ENCODE data around the gene TMEM132A. TPM values are rescaled to one million over a fixed set of nuclear protein-coding genes. Genes with fewer than 3 reads are reported as not detected.

TMEM132A gene
- total RNA-seq, 1 experiment from 2014 or later = 95.5 TPM

DNA sequence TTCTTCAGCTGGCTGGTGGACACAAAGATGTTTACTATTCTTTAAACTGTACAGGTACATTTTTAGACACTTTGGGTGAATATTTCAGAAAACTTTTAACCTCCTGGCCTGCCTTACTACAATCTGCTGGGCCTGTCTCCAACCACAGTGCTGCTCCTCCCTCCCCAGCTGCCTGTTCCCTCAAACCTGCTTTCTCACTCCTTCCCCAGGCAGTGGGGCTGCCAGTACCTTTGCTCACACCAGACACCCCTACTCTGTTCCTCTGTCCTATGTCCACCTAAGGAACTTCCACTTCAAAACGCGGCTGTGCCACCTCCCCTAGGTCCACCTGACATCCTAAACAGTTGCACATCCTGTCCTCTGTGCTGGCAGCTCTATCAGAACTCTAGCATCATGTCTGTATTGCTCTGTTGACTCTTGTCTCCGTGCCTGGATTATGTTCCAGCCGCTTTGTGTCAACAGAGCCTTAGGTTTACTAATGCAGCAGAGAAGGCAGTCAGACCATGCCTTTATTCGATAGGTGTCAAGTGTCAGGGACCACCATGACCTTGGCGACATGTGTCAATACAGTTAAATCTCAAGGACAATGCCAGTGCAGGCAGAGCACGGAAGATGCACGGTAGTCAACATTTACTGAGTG is 43.5 kb upstream of the TMEM132A start:
- Histone ChIP-seq H3K9ac (ENCODE audit: extremely low read depth, insufficient read length, low read length) (no peak overlapping the region), H3K56ac (ENCODE audit: insufficient read length, low read depth, low read length) (no peak overlapping the region), H3K9me3 (ENCODE audit: control insufficient read depth, low read depth, low read length) (no peaks in the 10 kb centered on the region), H2BK5ac (ENCODE audit: insufficient read length, low read length) (no peak overlapping the region), H3T11ph (ENCODE audit: low read length) (no peak overlapping the region), H3K14ac (ENCODE audit: insufficient read depth, low read length) (no peak overlapping the region), H3K18ac (ENCODE audit: insufficient read length, low read depth, low read length) (no peak overlapping the region), H3K23me2 (ENCODE audit: insufficient read length, low read depth, low read length, poor library complexity, severe bottlenecking) (no peaks in the 10 kb centered on the region), H2AK5ac (ENCODE audit: insufficient read length, low read length) (no peak overlapping the region), H4K20me1 (ENCODE audit: control insufficient read depth, insufficient read depth, insufficient read length) (peaks cover 2% of the 10 kb centered on the region), H2BK15ac (ENCODE audit: low read depth, low read length) (no peak overlapping the region), H2BK12ac (ENCODE audit: insufficient read length, low read depth, low read length) (no peak overlapping the region), H3K79me1 (ENCODE audit: insufficient read depth, low read depth, low read length, poor library complexity, severe bottlenecking) (no peaks in the 10 kb centered on the region), H2BK120ac (ENCODE audit: low read depth, low read length, poor library complexity, severe bottlenecking) (no peak overlapping the region), H3K4me1 (ENCODE audit: insufficient read depth, low read length) (no peaks in the 10 kb centered on the region), H3K23ac (ENCODE audit: insufficient read length, low read depth, low read length) (no peak overlapping the region), H3K4ac (ENCODE audit: low read depth, low read length) (no peak overlapping the region), H4K5ac (ENCODE audit: insufficient read length, low read depth, low read length) (no peak overlapping the region), H2BK20ac (ENCODE audit: low read depth, low read length, poor library complexity, severe bottlenecking) (no peak overlapping the region), H4K91ac (ENCODE audit: insufficient read length, low read depth, low read length) (no peak overlapping the region), H3K79me2 (ENCODE audit: insufficient read depth, low read length) (no peaks in the 10 kb centered on the region), H4K8ac (replicated peaks; ENCODE audit: insufficient read length, low read depth, low read length) (no peak overlapping the region), H3K27me3 (ENCODE audit: insufficient read depth, low read length) (no peaks in the 10 kb centered on the region), H2AFZ (ENCODE audit: low read length) (no peak overlapping the region), H3K27ac (ENCODE audit: insufficient read length, low read depth, low read length) (no peak overlapping the region), H3K4me2 (ENCODE audit: insufficient read depth, insufficient read length, low read length) (no peak overlapping the region)
- H3K36me3 Mint-ChIP-seq (ENCODE audit: insufficient read depth in 1 of 3, low read depth in 3 of 3) = peaks cover 0 to 16% (median 2%) of the 10 kb centered on the region in 3 experiments; a peak in 3 of 7 replicates
- no peaks in the 10 kb centered on the region for H3K4me1 Mint-ChIP-seq
- H3K4me3 Mint-ChIP-seq = no peak overlapping the region
- no peak for DNase-seq
- H3K27me3 Mint-ChIP-seq (ENCODE audit: low read depth) = no peaks in the 10 kb centered on the region
- TF ChIP-seq, protein P1, sequence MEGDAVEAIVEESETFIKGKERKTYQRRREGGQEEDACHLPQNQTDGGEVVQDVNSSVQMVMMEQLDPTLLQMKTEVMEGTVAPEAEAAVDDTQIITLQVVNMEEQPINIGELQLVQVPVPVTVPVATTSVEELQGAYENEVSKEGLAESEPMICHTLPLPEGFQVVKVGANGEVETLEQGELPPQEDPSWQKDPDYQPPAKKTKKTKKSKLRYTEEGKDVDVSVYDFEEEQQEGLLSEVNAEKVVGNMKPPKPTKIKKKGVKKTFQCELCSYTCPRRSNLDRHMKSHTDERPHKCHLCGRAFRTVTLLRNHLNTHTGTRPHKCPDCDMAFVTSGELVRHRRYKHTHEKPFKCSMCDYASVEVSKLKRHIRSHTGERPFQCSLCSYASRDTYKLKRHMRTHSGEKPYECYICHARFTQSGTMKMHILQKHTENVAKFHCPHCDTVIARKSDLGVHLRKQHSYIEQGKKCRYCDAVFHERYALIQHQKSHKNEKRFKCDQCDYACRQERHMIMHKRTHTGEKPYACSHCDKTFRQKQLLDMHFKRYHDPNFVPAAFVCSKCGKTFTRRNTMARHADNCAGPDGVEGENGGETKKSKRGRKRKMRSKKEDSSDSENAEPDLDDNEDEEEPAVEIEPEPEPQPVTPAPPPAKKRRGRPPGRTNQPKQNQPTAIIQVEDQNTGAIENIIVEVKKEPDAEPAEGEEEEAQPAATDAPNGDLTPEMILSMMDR (conservative IDR thresholded peaks at IDR 0.05) = no peak
- H3K27ac Mint-ChIP-seq = peak overlapping the region in 2 of 3 experiments; percentile 24 to 37; a peak in 1 of 7 replicates
- WGBS (ENCODE audit: extremely low coverage, insufficient read length, low lambda C conversion rate) = no CpG with 5 or more reads among the region's 8 CpGs
- H3K9me3 Mint-ChIP-seq = no peaks in the 10 kb centered on the region; a peak in 1 of 5 replicates
